Bronchial epithelial cell (primary cell): ENCODE measurements around the gene SPAG16. TPM values are rescaled to one million over a fixed set of nuclear protein-coding genes. Genes with fewer than 3 reads are reported as not detected.

ENCODE experiments used
- DNase-seq: peaks from one replicate; pipeline ENCODE4 v3.0.0-alpha.2; 2010; ENCODE audit warnings: low read depth
- FAIRE-seq: peaks from 2 replicates; lab custom pipeline; 2011; peaks lifted over from hg19 to GRCh38; lab: Jason Lieb, UNC
- H3K27me3 ChIP-seq: 2 replicates; pipeline ENCODE4 v1.5.1; 2011; ENCODE audit warnings: low read length; ENCODE audit not compliant: control insufficient read depth, insufficient read depth
- H3K36me3 ChIP-seq: 2 replicates; pipeline ENCODE4 v1.5.1; 2011; ENCODE audit warnings: low read length; ENCODE audit not compliant: control insufficient read depth, insufficient read depth
- H3K4me3 ChIP-seq: 2 replicates; pipeline ENCODE4 v1.5.1; 2011; ENCODE audit warnings: mild to moderate bottlenecking, low read depth, low read length, control low read depth
- CTCF ChIP-seq: IDR thresholded peaks from 2 replicates; pipeline ENCODE4 v1.5.1; 2011; ENCODE audit warnings: mild to moderate bottlenecking, moderate library complexity, low read length, control low read depth, inconsistent platforms; ENCODE audit not compliant: insufficient read depth, severe bottlenecking
- total RNA-seq: library from RNA; depleted of rRNA; stranded (reverse); fragments of >200 nt; gene quantifications from 2 replicates; pipeline ENCODE4 v1.2.1, GENCODE V29; 2014

Gene SPAG16
- total RNA-seq, 1 donor from 2014 or later = 10.8 TPM

- DNase-seq (no peak), FAIRE-seq (no peak)
- TF ChIP-seq CTCF = no peak
- Histone ChIP-seq H3K36me3 (no peaks in the 10 kb centered on the region), H3K27me3 (no peaks in the 10 kb centered on the region), H3K4me3 (no peak overlapping the region)
Observed at GRCh38 chr2:213766062-213766461, 481.8 kb downstream of the SPAG16 start.

DNA sequence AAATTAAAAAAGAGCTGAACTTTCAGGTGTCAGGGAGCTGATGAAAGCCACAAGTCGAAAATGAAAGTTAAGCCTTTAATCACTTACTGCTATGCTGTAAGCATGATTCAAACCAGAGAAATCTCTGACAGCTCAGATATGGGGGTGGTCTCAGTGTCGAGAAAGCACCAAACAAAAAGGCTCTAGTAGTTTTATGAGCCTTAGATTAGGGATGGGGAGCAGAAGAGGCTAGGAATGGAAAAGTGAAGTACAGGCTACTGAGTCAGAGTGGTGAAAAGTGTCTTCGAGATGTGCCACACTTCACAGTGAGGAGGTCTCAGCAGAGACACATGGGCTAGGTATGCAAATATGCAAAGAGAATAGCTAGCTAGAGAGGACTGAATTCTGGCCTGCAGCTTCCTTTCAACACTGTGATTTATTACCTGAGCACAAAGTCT, 482.2 kb downstream of the SPAG16 start:
- DNase-seq (no peak), FAIRE-seq (no peak)
- no peaks in the 10 kb centered on the region for H3K27me3 ChIP-seq
- no peaks in the 10 kb centered on the region for H3K36me3 ChIP-seq
- H3K4me3 ChIP-seq = no peak overlapping the region
- TF ChIP-seq CTCF = no peak

DNA sequence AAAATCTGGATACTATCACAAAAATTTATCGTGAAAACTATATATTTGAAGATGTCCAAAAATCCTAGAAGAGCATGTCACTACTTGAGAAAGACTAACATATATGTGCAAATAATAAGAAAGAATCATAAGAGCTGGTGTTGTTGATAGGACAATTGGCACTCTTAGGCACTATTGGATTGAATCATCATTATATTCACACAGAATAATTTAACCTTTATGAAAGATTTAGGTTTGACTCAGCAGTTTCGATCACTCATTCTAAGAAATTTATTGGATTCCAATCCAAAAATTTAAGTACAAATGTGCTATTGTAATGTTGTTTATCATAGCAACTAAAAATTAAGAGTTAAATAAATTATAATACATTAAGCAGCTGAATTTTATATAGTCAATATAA, 503.6 kb downstream of the SPAG16 start:
- DNase-seq = no peak
- Histone ChIP-seq H3K27me3 (no peaks in the 10 kb centered on the region), H3K36me3 (no peaks in the 10 kb centered on the region), H3K4me3 (no peak overlapping the region)
- TF ChIP-seq CTCF = no peak
- FAIRE-seq = no peak

GRCh38 chr2:213789940-213790339, 505.7 kb downstream of the SPAG16 start:
- FAIRE-seq (no peak), DNase-seq (no peak)
- no peak for TF ChIP-seq CTCF
- H3K27me3 ChIP-seq = no peaks in the 10 kb centered on the region
- no peaks in the 10 kb centered on the region for H3K36me3 ChIP-seq
- no peak overlapping the region for H3K4me3 ChIP-seq

DNA sequence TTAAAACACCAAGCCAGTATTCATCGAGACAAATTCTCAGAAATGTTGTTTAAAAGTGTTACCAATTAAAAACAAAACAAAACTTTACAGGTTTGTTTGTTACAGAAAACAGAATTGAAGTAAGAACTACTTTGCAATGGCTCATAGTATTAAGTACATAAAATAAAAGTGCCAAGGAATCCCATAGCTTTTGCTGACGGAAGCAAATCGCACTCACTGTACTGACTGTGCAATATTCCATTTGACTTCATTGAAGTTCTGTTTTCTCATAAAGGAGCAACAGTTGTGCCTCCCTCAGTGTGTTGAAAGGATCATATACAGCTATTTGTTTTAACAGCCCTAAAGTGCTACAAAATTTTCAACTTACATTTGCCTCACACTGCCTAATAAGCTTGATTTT, 507.8 kb downstream of the SPAG16 start:
- no peaks in the 10 kb centered on the region for H3K36me3 ChIP-seq
- H3K27me3 ChIP-seq = no peaks in the 10 kb centered on the region
- DNase-seq (no peak), FAIRE-seq (no peak)
- H3K4me3 ChIP-seq = no peak overlapping the region
- TF ChIP-seq CTCF = no peak

DNA sequence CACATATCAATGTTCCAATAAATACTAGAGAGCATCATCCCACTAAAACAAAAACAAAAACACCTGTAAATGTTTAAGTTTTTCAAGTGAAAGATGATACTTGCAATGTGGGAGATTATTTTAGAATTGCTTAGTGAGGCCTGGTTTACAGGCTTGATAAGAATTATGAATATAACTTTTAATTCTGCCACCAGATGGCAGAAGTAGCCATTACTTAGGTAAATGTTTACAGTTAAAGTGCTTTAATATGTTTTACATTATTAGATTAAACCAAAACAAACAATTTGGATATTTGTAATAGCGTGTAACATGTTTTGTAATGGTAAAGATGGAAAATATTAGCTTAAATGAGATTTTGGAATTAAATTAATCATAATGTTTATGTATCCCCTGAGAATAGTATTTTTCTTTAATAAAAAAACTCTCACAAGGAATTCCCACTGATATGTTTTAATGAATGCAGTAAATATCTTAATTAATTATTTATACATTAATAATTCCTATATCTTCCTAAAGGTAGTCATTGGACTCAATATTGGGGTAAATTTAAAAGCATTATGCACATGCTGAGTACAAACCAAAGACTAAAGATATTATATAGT, 522.0 kb downstream of the SPAG16 start:
- H3K27me3 ChIP-seq = no peaks in the 10 kb centered on the region
- TF ChIP-seq CTCF = no peak
- no peak overlapping the region for H3K4me3 ChIP-seq
- DNase-seq (peak; percentile 38), FAIRE-seq (no peak)
- H3K36me3 ChIP-seq = no peaks in the 10 kb centered on the region
